Measurements from ENCODE around the gene MEGF9. TPM values are rescaled to one million over a fixed set of nuclear protein-coding genes. Genes with fewer than 3 reads are reported as not detected.

MEGF9 gene
- total and polyA plus RNA-seq, 7 experiments from 2014 or later = 3.9 to 35.4 (median 11.1) TPM

- H3K4me3 ChIP-seq (ENCODE audit: low read length) = no peak overlapping the region
- Mint-ChIP-seq H3K4me1 (peaks cover 0 to 9% (median 0%) of the 10 kb centered on the region in 7 donors), H3K27me3 (no peaks in the 10 kb centered on the region), H3K36me3 (peaks cover 8 to 49% (median 25%) of the 10 kb centered on the region in 5 donors), H3K27ac (no peak overlapping the region), H3K9me3 (no peaks in the 10 kb centered on the region), H3K4me3 (no peak overlapping the region)
- DNase-seq = no peak
- intact Hi-C loops (cut with micrococcal nuclease) = no loop called here
- no peak overlapping the region for H3K27ac ChIP-seq (ENCODE audit: low read depth, low read length)
- H3K4me1 ChIP-seq (ENCODE audit: control insufficient read depth in 2 of 2, insufficient read depth in 2 of 2, low read length in 2 of 2) = no peaks in the 10 kb centered on the region
- CTCF ChIA-PET = no interaction called here
- peaks cover 4 to 15% (median 14%) of the 10 kb centered on the region in 3 experiments for H3K36me3 ChIP-seq (ENCODE audit: control insufficient read depth in 2 of 3, insufficient read depth in 3 of 3, low read length in 3 of 3)
- no peaks in the 10 kb centered on the region for H3K27me3 ChIP-seq (ENCODE audit: control insufficient read depth in 2 of 2, insufficient read depth in 2 of 2, low read length in 2 of 2)
- POLR2A ChIA-PET = interaction anchor here (0.6 kb wide), 1 partner anchor 51 kb away, joined by 3 read pairs; no protein-coding TSS in a partner anchor
- H3K9me3 ChIP-seq (ENCODE audit: control insufficient read depth in 2 of 3, low read length in 3 of 3) = no peaks in the 10 kb centered on the region
- no peak for ATAC-seq
These were observed 105.8 kb downstream of the MEGF9 start for GRCh38 chr9:120608421-120608820.

- Mint-ChIP-seq H3K4me3 (no peak overlapping the region), H3K36me3 (peaks cover 6 to 28% (median 14%) of the 10 kb centered on the region in 5 donors), H3K27ac (no peak overlapping the region), H3K27me3 (no peaks in the 10 kb centered on the region), H3K9me3 (peaks cover 0 to under 1% (median 0%) of the 10 kb centered on the region in 11 donors), H3K4me1 (peaks cover 0 to 6% (median 0%) of the 10 kb centered on the region in 7 donors)
- ChIA-PET CTCF (no interaction called here), POLR2A (no interaction called here)
- intact Hi-C loops (cut with micrococcal nuclease) = no loop called here
- no peak overlapping the region for H3K4me3 ChIP-seq (ENCODE audit: low read length)
- ATAC-seq (no peak), DNase-seq (no peak)
- H3K27ac ChIP-seq (ENCODE audit: low read depth, low read length) = no peak overlapping the region
- no peaks in the 10 kb centered on the region for H3K27me3 ChIP-seq (ENCODE audit: control insufficient read depth in 2 of 2, insufficient read depth in 2 of 2, low read length in 2 of 2)
- no peaks in the 10 kb centered on the region for H3K4me1 ChIP-seq (ENCODE audit: control insufficient read depth in 2 of 2, insufficient read depth in 2 of 2, low read length in 2 of 2)
- no peaks in the 10 kb centered on the region for H3K9me3 ChIP-seq (ENCODE audit: control insufficient read depth in 2 of 3, low read length in 3 of 3)
- peaks cover 4 to 14% (median 10%) of the 10 kb centered on the region in 3 experiments for H3K36me3 ChIP-seq (ENCODE audit: control insufficient read depth in 2 of 3, insufficient read depth in 3 of 3, low read length in 3 of 3)
These were observed 110.7 kb downstream of the MEGF9 start for GRCh38 chr9:120603591-120603990.

- peaks cover 0 to 6% (median 0%) of the 10 kb centered on the region in 7 donors for H3K4me1 Mint-ChIP-seq
- intact Hi-C loops (cut with micrococcal nuclease) = no loop called here
- CTCF ChIA-PET = no interaction called here
These were observed 111.3 kb downstream of the MEGF9 start for GRCh38 chr9:120603010-120603409.

GRCh38 chr9:120593955-120594277 lies 120.4 kb downstream of the MEGF9 start:
- Mint-ChIP-seq H3K27me3 (peaks cover 0 to 2% (median 0%) of the 10 kb centered on the region in 5 donors), H3K27ac (no peak overlapping the region), H3K36me3 (no peaks in the 10 kb centered on the region), H3K4me3 (no peak overlapping the region), H3K9me3 (peaks cover 0 to 2% (median 0%) of the 10 kb centered on the region in 11 donors), H3K4me1 (peaks cover 0 to 3% (median 0%) of the 10 kb centered on the region in 7 donors)
- no peak for DNase-seq
- ATAC-seq = no peak
- Histone ChIP-seq H3K9me3 (ENCODE audit: control insufficient read depth in 2 of 3, low read length in 3 of 3) (no peaks in the 10 kb centered on the region), H3K27me3 (ENCODE audit: control insufficient read depth in 2 of 2, insufficient read depth in 2 of 2, low read length in 2 of 2) (no peaks in the 10 kb centered on the region), H3K4me3 (ENCODE audit: low read length) (no peak overlapping the region), H3K4me1 (ENCODE audit: control insufficient read depth in 2 of 2, insufficient read depth in 2 of 2, low read length in 2 of 2) (no peaks in the 10 kb centered on the region), H3K36me3 (ENCODE audit: control insufficient read depth in 2 of 3, insufficient read depth in 3 of 3, low read length in 3 of 3) (no peaks in the 10 kb centered on the region), H3K27ac (ENCODE audit: low read depth, low read length) (no peak overlapping the region)
- POLR2A ChIA-PET = no interaction called here
- intact Hi-C loops (cut with micrococcal nuclease) = no loop called here
- CTCF ChIA-PET = no interaction called here

More at GRCh38 chr9:120603010-120603409, 111.3 kb downstream of the MEGF9 start:
- Mint-ChIP-seq H3K36me3 (peaks cover 3 to 23% (median 11%) of the 10 kb centered on the region in 5 donors), H3K27me3 (no peaks in the 10 kb centered on the region), H3K4me3 (no peak overlapping the region), H3K27ac (no peak overlapping the region), H3K9me3 (peaks cover 0 to 2% (median 0%) of the 10 kb centered on the region in 11 donors)
- Histone ChIP-seq H3K36me3 (ENCODE audit: control insufficient read depth in 2 of 3, insufficient read depth in 3 of 3, low read length in 3 of 3) (peaks cover 4 to 14% (median 10%) of the 10 kb centered on the region in 3 experiments), H3K27ac (ENCODE audit: low read depth, low read length) (no peak overlapping the region), H3K4me3 (ENCODE audit: low read length) (no peak overlapping the region), H3K9me3 (ENCODE audit: control insufficient read depth in 2 of 3, low read length in 3 of 3) (no peaks in the 10 kb centered on the region), H3K27me3 (ENCODE audit: control insufficient read depth in 2 of 2, insufficient read depth in 2 of 2, low read length in 2 of 2) (no peaks in the 10 kb centered on the region), H3K4me1 (ENCODE audit: control insufficient read depth in 2 of 2, insufficient read depth in 2 of 2, low read length in 2 of 2) (no peaks in the 10 kb centered on the region)
- ATAC-seq (no peak), DNase-seq (no peak)
- POLR2A ChIA-PET = no interaction called here

GRCh38 chr9:120593250-120593954 lies 120.9 kb downstream of the MEGF9 start:
- Mint-ChIP-seq H3K27ac (no peak overlapping the region), H3K36me3 (no peaks in the 10 kb centered on the region), H3K27me3 (peaks cover 0 to 2% (median 0%) of the 10 kb centered on the region in 5 donors), H3K9me3 (peaks cover 0 to 2% (median 0%) of the 10 kb centered on the region in 11 donors), H3K4me1 (no peaks in the 10 kb centered on the region), H3K4me3 (no peak overlapping the region)
- CTCF ChIA-PET = interaction anchor here (0.6 kb wide), 1 partner anchor 1905 kb away, joined by 3 read pairs; no protein-coding TSS in a partner anchor
- DNase-seq (no peak), ATAC-seq (no peak)
- POLR2A ChIA-PET = no interaction called here
- no peak overlapping the region for H3K4me3 ChIP-seq (ENCODE audit: low read length)
- no peaks in the 10 kb centered on the region for H3K27me3 ChIP-seq (ENCODE audit: control insufficient read depth in 2 of 2, insufficient read depth in 2 of 2, low read length in 2 of 2)
- intact Hi-C loops (cut with micrococcal nuclease) = no loop called here
- no peaks in the 10 kb centered on the region for H3K9me3 ChIP-seq (ENCODE audit: control insufficient read depth in 2 of 3, low read length in 3 of 3)
- no peaks in the 10 kb centered on the region for H3K36me3 ChIP-seq (ENCODE audit: control insufficient read depth in 2 of 3, insufficient read depth in 3 of 3, low read length in 3 of 3)
- no peak overlapping the region for H3K27ac ChIP-seq (ENCODE audit: low read depth, low read length)
- H3K4me1 ChIP-seq (ENCODE audit: control insufficient read depth in 2 of 2, insufficient read depth in 2 of 2, low read length in 2 of 2) = no peaks in the 10 kb centered on the region

GRCh38 chr9:120592210-120592609 lies 122.1 kb downstream of the MEGF9 start:
- Histone ChIP-seq H3K27ac (ENCODE audit: low read depth, low read length) (no peak overlapping the region), H3K4me1 (ENCODE audit: control insufficient read depth in 2 of 2, insufficient read depth in 2 of 2, low read length in 2 of 2) (no peaks in the 10 kb centered on the region), H3K9me3 (ENCODE audit: control insufficient read depth in 2 of 3, low read length in 3 of 3) (no peaks in the 10 kb centered on the region), H3K36me3 (ENCODE audit: control insufficient read depth in 2 of 3, insufficient read depth in 3 of 3, low read length in 3 of 3) (no peaks in the 10 kb centered on the region), H3K27me3 (ENCODE audit: control insufficient read depth in 2 of 2, insufficient read depth in 2 of 2, low read length in 2 of 2) (no peaks in the 10 kb centered on the region), H3K4me3 (ENCODE audit: low read length) (no peak overlapping the region)
- DNase-seq (no peak), ATAC-seq (no peak)
- CTCF ChIA-PET = no interaction called here
- Mint-ChIP-seq H3K9me3 (peaks cover 0 to 2% (median 0%) of the 10 kb centered on the region in 11 donors), H3K4me3 (no peak overlapping the region), H3K36me3 (no peaks in the 10 kb centered on the region), H3K27ac (no peak overlapping the region), H3K27me3 (peaks cover 0 to 3% (median 0%) of the 10 kb centered on the region in 5 donors), H3K4me1 (no peaks in the 10 kb centered on the region)
- intact Hi-C loops (cut with micrococcal nuclease) = no loop called here
- POLR2A ChIA-PET = no interaction called here

GRCh38 chr9:120587328-120587727 lies 126.9 kb downstream of the MEGF9 start:
- Mint-ChIP-seq H3K27ac (no peak overlapping the region), H3K27me3 (peaks cover 0 to 10% (median 0%) of the 10 kb centered on the region in 5 donors), H3K36me3 (no peaks in the 10 kb centered on the region), H3K4me3 (no peak overlapping the region), H3K9me3 (peaks cover 0 to 2% (median 0%) of the 10 kb centered on the region in 11 donors), H3K4me1 (peaks cover 0 to 8% (median 5%) of the 10 kb centered on the region in 7 donors)
- Histone ChIP-seq H3K27ac (ENCODE audit: low read depth, low read length) (no peak overlapping the region), H3K4me3 (ENCODE audit: low read length) (no peak overlapping the region), H3K27me3 (ENCODE audit: control insufficient read depth in 2 of 2, insufficient read depth in 2 of 2, low read length in 2 of 2) (no peaks in the 10 kb centered on the region), H3K4me1 (ENCODE audit: control insufficient read depth in 2 of 2, insufficient read depth in 2 of 2, low read length in 2 of 2) (no peaks in the 10 kb centered on the region), H3K36me3 (ENCODE audit: control insufficient read depth in 2 of 3, insufficient read depth in 3 of 3, low read length in 3 of 3) (no peaks in the 10 kb centered on the region), H3K9me3 (ENCODE audit: control insufficient read depth in 2 of 3, low read length in 3 of 3) (no peaks in the 10 kb centered on the region)
- DNase-seq (no peak), ATAC-seq (no peak)
- POLR2A ChIA-PET = no interaction called here
- CTCF ChIA-PET = no interaction called here
- intact Hi-C loops (cut with micrococcal nuclease) = no loop called here

Data from naive thymus-derived CD4-positive, alpha-beta T cell (primary cell).